Gastroesophageal sphincter (tissue), 3 donors: ENCODE results near the gene SDF2L1.

Experiments
- CTCF ChIP-seq, 4 experiments: fragments of 200-600 bp in 2 of 4; fragments of 450-650 bp in 2 of 4; sonication (generic) in 1 of 4; IDR thresholded peaks; one replicate each; pipeline ENCODE4 v1.5.1; 2017 to 2019; ENCODE audit warnings: antibody characterized with exemption in 4 of 4, mild to moderate bottlenecking in 2 of 4, moderate library complexity in 2 of 4
- EP300 ChIP-seq: sonication (generic); formaldehyde crosslinking; IDR thresholded peaks from one replicate; pipeline ENCODE4 v1.6.1; 2017; ENCODE audit warnings: antibody characterized with exemption, mild to moderate bottlenecking
- POLR2A ChIP-seq, 2 donors: fragments of 450-650 bp; IDR thresholded peaks; one replicate each; pipeline ENCODE4 v1.6.1; 2017; ENCODE audit warnings: antibody characterized with exemption in 2 of 2, mild to moderate bottlenecking in 2 of 2, moderate library complexity in 1 of 2

GRCh38 chr22:21626735-21627469 lies 15.2 kb upstream of the SDF2L1 start:
- TF ChIP-seq CTCF (IDR thresholded peaks at IDR 0.05) (no peak), EP300 (no peak), POLR2A (IDR thresholded peaks at IDR 0.05) (no peak)
